ENCODE results near the gene STX18. TPM values are rescaled to one million over a fixed set of nuclear protein-coding genes. Genes with fewer than 3 reads are reported as not detected.
A peak's percentile ranks its signal among the peaks of the same experiment; 100 is the strongest.

The STX18 gene
- total and polyA plus RNA-seq, 2 of the 13 experiments (the other 11 are each of a cell fraction or from before 2014, with no cell fraction given), result 23.9 to 37.1 TPM

DNA sequence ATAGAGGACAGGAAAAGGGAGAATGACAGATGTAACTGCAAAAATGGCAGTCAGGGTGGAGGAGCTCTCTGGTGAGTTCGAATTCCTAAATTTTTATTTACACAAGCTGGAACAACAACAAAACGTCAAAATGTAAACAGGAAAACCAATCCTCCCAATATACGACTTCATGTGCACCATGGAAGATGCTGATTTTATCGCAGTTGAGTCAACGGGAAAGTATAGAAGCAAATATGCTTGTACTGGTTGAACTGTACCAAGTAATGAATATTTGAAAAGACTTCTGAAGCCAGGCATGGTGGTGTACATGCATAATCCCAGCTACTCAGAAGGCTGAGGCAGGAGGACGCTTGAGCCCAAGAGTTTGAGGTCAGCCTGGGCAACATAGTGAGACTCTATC is 15.4 kb downstream of the STX18 start:
- intact Hi-C loops (cut with micrococcal nuclease; ENCODE audit: unreplicated experiment), result no loop called here
- in situ Hi-C loops (cut with HindIII; ENCODE audit: extremely low pct_ligation_motif_present, low pct_unique_long_range_greater_than_20kb), result no loop called here
- ATAC-seq (no peak), FAIRE-seq (no peak), DNase-seq (ENCODE audit: low spot score) (no peak)
- H3K27ac ChIP-seq (ENCODE audit: extremely low read length, insufficient read depth, low read length), result no peak overlapping the region
- H3K4me1 ChIP-seq (ENCODE audit: insufficient read depth, low read length), result peaks cover 20% of the 10 kb centered on the region; the same call in 1 of the 2 replicates
- H3K27me3 ChIP-seq (ENCODE audit: control insufficient read depth in 1 of 2, insufficient read depth in 2 of 2, low read length in 2 of 2), result no peaks in the 10 kb centered on the region
- POLR2A ChIA-PET, result no interaction called here
- no peaks in the 10 kb centered on the region for H4K20me1 ChIP-seq (ENCODE audit: insufficient read depth, low read length)
- no peak for TF ChIP-seq JDP2 (CRISPR knock-in tag; IDR thresholded peaks at IDR 0.05; ENCODE audit: borderline replicate concordance)
- no peak overlapping the region for H2AFZ ChIP-seq (ENCODE audit: low read length)
- H3K4me2 ChIP-seq (ENCODE audit: low read depth, low read length), result no peak overlapping the region
- no TSS peak for BruUV-seq (replicated peaks)
- H3K36me3 ChIP-seq (replicated peaks in 1 of 2; ENCODE audit: control insufficient read depth in 1 of 2, insufficient read depth in 2 of 2, low read length in 2 of 2), result peaks cover 1 to 11% of the 10 kb centered on the region in 2 experiments; a peak in 3 of 5 replicates
- WGBS (ENCODE audit: low lambda C conversion rate), result 89% methylated on average over 6 of the region's 6 CpGs
- H3K4me3 ChIP-seq (replicated peaks in 1 of 3; ENCODE audit: insufficient read depth in 1 of 3, low read depth in 2 of 3, low read length in 3 of 3), result no peak overlapping the region
- no peaks in the 10 kb centered on the region for H3K9me3 ChIP-seq (ENCODE audit: low read length)
- CTCF ChIA-PET (ENCODE audit: low intra/inter-chr PET ratio, low total read pairs), result no interaction called here
- H3K9ac ChIP-seq (ENCODE audit: insufficient read depth, low read depth, low read length), result no peak overlapping the region
- peaks cover 21% of the 10 kb centered on the region for H3K79me2 ChIP-seq (ENCODE audit: insufficient read depth, low read length)

DNA sequence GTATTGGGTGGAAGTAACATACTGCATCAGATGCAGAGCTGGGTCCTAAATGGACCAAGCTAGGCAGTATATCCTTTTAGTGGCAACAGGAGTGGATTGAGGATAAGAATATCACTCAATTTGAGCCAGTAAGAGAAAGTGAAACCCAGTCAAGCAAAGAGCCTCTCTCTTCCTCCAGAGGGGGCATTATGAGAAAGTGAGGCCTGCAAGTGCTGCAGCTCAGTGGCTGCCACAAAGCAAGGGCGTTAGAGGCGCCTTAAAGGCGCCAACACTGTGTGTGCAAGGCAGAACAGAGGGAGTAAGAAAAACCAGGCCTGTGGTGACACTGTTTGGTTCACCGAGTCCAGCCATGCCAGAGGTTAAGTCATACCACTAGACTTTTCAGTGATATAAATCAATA is 17.5 kb downstream of the STX18 start:
- DNase-seq (ENCODE audit: low spot score) (no peak), FAIRE-seq (no peak), ATAC-seq (peak; percentile 67)
- in situ Hi-C loops (cut with HindIII; ENCODE audit: extremely low pct_ligation_motif_present, low pct_unique_long_range_greater_than_20kb) (no loop called here), intact Hi-C loops (cut with micrococcal nuclease; ENCODE audit: unreplicated experiment) (no loop called here)
- no peak overlapping the region for H3K9ac ChIP-seq (ENCODE audit: insufficient read depth, low read depth, low read length)
- WGBS (ENCODE audit: low lambda C conversion rate), result 95% methylated on average over 4 of the region's 4 CpGs
- no TSS peak for BruUV-seq (replicated peaks)
- ChIA-PET POLR2A (interaction anchor here (1.4 kb wide), 1 partner anchor 13 kb away, joined by 3 read pairs; no protein-coding TSS in a partner anchor), CTCF (ENCODE audit: low intra/inter-chr PET ratio, low total read pairs) (no interaction called here)
- no peak overlapping the region for H3K4me3 ChIP-seq (replicated peaks in 1 of 3; ENCODE audit: insufficient read depth in 1 of 3, low read depth in 2 of 3, low read length in 3 of 3)
- H3K36me3 ChIP-seq (replicated peaks in 1 of 2; ENCODE audit: control insufficient read depth in 1 of 2, insufficient read depth in 2 of 2, low read length in 2 of 2), result peaks cover 0 to 11% of the 10 kb centered on the region in 2 experiments; a peak in 3 of 5 replicates
- TF ChIP-seq, protein P1, sequence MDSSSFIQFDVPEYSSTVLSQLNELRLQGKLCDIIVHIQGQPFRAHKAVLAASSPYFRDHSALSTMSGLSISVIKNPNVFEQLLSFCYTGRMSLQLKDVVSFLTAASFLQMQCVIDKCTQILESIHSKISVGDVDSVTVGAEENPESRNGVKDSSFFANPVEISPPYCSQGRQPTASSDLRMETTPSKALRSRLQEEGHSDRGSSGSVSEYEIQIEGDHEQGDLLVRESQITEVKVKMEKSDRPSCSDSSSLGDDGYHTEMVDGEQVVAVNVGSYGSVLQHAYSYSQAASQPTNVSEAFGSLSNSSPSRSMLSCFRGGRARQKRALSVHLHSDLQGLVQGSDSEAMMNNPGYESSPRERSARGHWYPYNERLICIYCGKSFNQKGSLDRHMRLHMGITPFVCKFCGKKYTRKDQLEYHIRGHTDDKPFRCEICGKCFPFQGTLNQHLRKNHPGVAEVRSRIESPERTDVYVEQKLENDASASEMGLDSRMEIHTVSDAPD (CRISPR knock-in tag; IDR thresholded peaks at IDR 0.05), result no peak
- TF ChIP-seq, protein P2, sequence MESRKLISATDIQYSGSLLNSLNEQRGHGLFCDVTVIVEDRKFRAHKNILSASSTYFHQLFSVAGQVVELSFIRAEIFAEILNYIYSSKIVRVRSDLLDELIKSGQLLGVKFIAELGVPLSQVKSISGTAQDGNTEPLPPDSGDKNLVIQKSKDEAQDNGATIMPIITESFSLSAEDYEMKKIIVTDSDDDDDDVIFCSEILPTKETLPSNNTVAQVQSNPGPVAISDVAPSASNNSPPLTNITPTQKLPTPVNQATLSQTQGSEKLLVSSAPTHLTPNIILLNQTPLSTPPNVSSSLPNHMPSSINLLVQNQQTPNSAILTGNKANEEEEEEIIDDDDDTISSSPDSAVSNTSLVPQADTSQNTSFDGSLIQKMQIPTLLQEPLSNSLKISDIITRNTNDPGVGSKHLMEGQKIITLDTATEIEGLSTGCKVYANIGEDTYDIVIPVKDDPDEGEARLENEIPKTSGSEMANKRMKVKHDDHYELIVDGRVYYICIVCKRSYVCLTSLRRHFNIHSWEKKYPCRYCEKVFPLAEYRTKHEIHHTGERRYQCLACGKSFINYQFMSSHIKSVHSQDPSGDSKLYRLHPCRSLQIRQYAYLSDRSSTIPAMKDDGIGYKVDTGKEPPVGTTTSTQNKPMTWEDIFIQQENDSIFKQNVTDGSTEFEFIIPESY (CRISPR knock-in tag; IDR thresholded peaks at IDR 0.05), result peak; percentile 98
- TF ChIP-seq ZNF430 (CRISPR knock-in tag; IDR thresholded peaks at IDR 0.05) (no peak), ZMYM4 (CRISPR knock-in tag; IDR thresholded peaks at IDR 0.05) (0 out of 2 replicates have a peak, but pooled peaks have one; percentile 34), ZNF792 (CRISPR knock-in tag; IDR thresholded peaks at IDR 0.05) (no peak), RBAK (CRISPR knock-in tag; IDR thresholded peaks at IDR 0.05) (peak; percentile 60; the same call in 1 of the 2 replicates)
- H3K4me2 ChIP-seq (ENCODE audit: low read depth, low read length), result no peak overlapping the region
- peaks cover 16% of the 10 kb centered on the region for H3K79me2 ChIP-seq (ENCODE audit: insufficient read depth, low read length)
- H3K9me3 ChIP-seq (ENCODE audit: low read length), result no peaks in the 10 kb centered on the region
- H3K27ac ChIP-seq (ENCODE audit: extremely low read length, insufficient read depth, low read length), result no peak overlapping the region
- H2AFZ ChIP-seq (ENCODE audit: low read length), result no peak overlapping the region
- no peaks in the 10 kb centered on the region for H3K27me3 ChIP-seq (ENCODE audit: control insufficient read depth in 1 of 2, insufficient read depth in 2 of 2, low read length in 2 of 2)
- peaks cover 40% of the 10 kb centered on the region for H3K4me1 ChIP-seq (ENCODE audit: insufficient read depth, low read length)
- H4K20me1 ChIP-seq (ENCODE audit: insufficient read depth, low read length), result no peaks in the 10 kb centered on the region

Measured in HepG2 (cell line).